Astrocyte (in vitro differentiated cells and primary cell): ENCODE results near the gene BYSL.

Experiments used
- CTCF ChIP-seq: IDR thresholded peaks from 2 replicates; pipeline ENCODE4 v1.5.1; 2011; ENCODE audit warnings: low read depth, mild to moderate bottlenecking, inconsistent platforms, low read length, moderate library complexity; ENCODE audit not compliant: insufficient read depth
- EZH2 ChIP-seq: IDR thresholded peaks from 2 replicates; pipeline ENCODE4 v1.6.1; 2012; ENCODE audit warnings: mild to moderate bottlenecking, low read length, inconsistent platforms; ENCODE audit not compliant: insufficient read depth

GRCh38 chr6:41937472-41937860 is 16.2 kb downstream of the BYSL start:
- TF ChIP-seq EZH2 (no peak), CTCF (no peak)
